GM12878 (cell line): ENCODE measurements around the gene ORAI1. TPM values are rescaled to one million over a fixed set of nuclear protein-coding genes. Genes with fewer than 3 reads are reported as not detected.

ENCODE experiments used
- ATAC-seq: fragments of 200-7000 bp; cut with Tn5 transposase; 3 replicates; pipeline ENCODE4 v1.9.1; 2020; ENCODE audit warnings: mild to moderate bottlenecking, moderate library complexity
- BruUV-seq: library from RNA; stranded (reverse); fragments of 400-500 nt; replicated peaks from 2 replicates; lab custom pipeline; 2021; lab: Mats Ljungman, UMichigan
- CTCF ChIA-PET: fragments of 300-600 bp; sonication (Branson Sonifier 250); formaldehyde crosslinking; extraction: SDS; loops from one replicate; lab custom pipeline; 2021; ENCODE audit warnings: inconsistent platforms; lab: Yijun Ruan, JAX
- POLR2A ChIA-PET: fragments of 350-600 bp; formaldehyde crosslinking; extraction: SDS; loops from one replicate; lab custom pipeline; 2021; ENCODE audit warnings: inconsistent platforms; lab: Charles Lee
- RAD21 ChIA-PET: fragments of 300-600 bp; sonication (Branson Sonifier 250); formaldehyde crosslinking; loops from one replicate; lab custom pipeline; 2023; ENCODE audit warnings: antibody characterized with exemption; ENCODE audit not compliant: unreplicated experiment; lab: Charles Lee
- SMC1A ChIA-PET: fragments of 300-600 bp; sonication (Branson Sonifier 250); formaldehyde crosslinking; loops from one replicate; lab custom pipeline; 2023; ENCODE audit not compliant: unreplicated experiment, uncharacterized antibody; lab: Charles Lee
- DNase-seq: peaks from one replicate; pipeline ENCODE4 v3.0.0-alpha.2; 2011; ENCODE audit warnings: low read depth, low spot score
- FAIRE-seq: peaks from 3 replicates; lab custom pipeline; 2011; peaks lifted over from hg19 to GRCh38; lab: Jason Lieb, UNC
- H2AFZ ChIP-seq: 2 replicates; pipeline ENCODE4 v1.6.0; 2011; ENCODE audit warnings: low read depth, low read length, control low read depth; ENCODE audit not compliant: control insufficient read depth
- H3K27ac ChIP-seq: 2 replicates; pipeline ENCODE4 v1.5.1; 2011; ENCODE audit warnings: control low read depth; ENCODE audit not compliant: control insufficient read depth, insufficient read depth
- H3K27me3 ChIP-seq, 2 experiments: replicated peaks in 1 of 2; 2 replicates each; pipeline versions ENCODE4 v1.6.0 to v1.6.1; 2011; ENCODE audit warnings: low read length in 1 of 2; ENCODE audit not compliant: control insufficient read depth in 2 of 2, insufficient read depth in 2 of 2
- H3K36me3 ChIP-seq, 2 experiments: 2 replicates each; pipeline ENCODE4 v1.5.1; 2011; ENCODE audit warnings: low read length in 1 of 2; ENCODE audit not compliant: control insufficient read depth in 2 of 2, insufficient read depth in 2 of 2
- H3K4me1 ChIP-seq: 2 replicates; pipeline ENCODE4 v1.6.1; 2011; ENCODE audit warnings: mild to moderate bottlenecking, low read length, moderate library complexity, mixed read lengths; ENCODE audit not compliant: control insufficient read depth, insufficient read depth
- H3K4me2 ChIP-seq: 2 replicates; pipeline ENCODE4 v1.6.0; 2011; ENCODE audit warnings: control low read depth; ENCODE audit not compliant: control insufficient read depth, insufficient read depth
- H3K4me3 ChIP-seq: fragments of 200-600 bp; sonication (generic); 2 replicates; pipeline ENCODE4 v1.5.1; 2016
- H3K79me2 ChIP-seq: 2 replicates; pipeline ENCODE4 v1.6.0; 2011; ENCODE audit warnings: low read length; ENCODE audit not compliant: control insufficient read depth, insufficient read depth
- H3K9ac ChIP-seq: 2 replicates; pipeline ENCODE4 v1.8.0; 2011; ENCODE audit warnings: low read length, control low read depth, mixed read lengths; ENCODE audit not compliant: control insufficient read depth, insufficient read depth
- H3K9me3 ChIP-seq: replicated peaks from 3 replicates; pipeline ENCODE4 v1.5.1; 2011; ENCODE audit warnings: mild to moderate bottlenecking, low read length; ENCODE audit not compliant: control insufficient read depth, insufficient read depth
- H4K20me1 ChIP-seq: 2 replicates; pipeline ENCODE4 v1.6.0; 2011; ENCODE audit not compliant: control insufficient read depth, insufficient read depth
- ATF7 ChIP-seq: fragments of 450-650 bp; IDR thresholded peaks from 2 replicates; pipeline ENCODE4 v1.6.1; 2016; ENCODE audit warnings: low read depth, mild to moderate bottlenecking
- E2F4 ChIP-seq: IDR thresholded peaks from 2 replicates; pipeline ENCODE4 v1.6.1; 2012; ENCODE audit warnings: low read depth, low read length, improper control_type of control experiment
- ESRRA ChIP-seq: IDR thresholded peaks from 2 replicates; pipeline ENCODE4 v1.6.1; 2012; ENCODE audit warnings: mild to moderate bottlenecking, low read length, improper control_type of control experiment
- FOXM1 ChIP-seq: IDR thresholded peaks from 2 replicates; pipeline ENCODE4 v1.6.1; 2012; ENCODE audit warnings: low read depth, mild to moderate bottlenecking, inconsistent platforms, low read length, moderate library complexity
- IKZF1 ChIP-seq: fragments of 450-650 bp; conservative IDR thresholded peaks from 2 replicates; pipeline ENCODE4 v1.6.1; 2017; ENCODE audit warnings: antibody characterized with exemption, mild to moderate bottlenecking
- JUND ChIP-seq: IDR thresholded peaks from 2 replicates; pipeline ENCODE4 v1.6.1; 2012; ENCODE audit warnings: low read depth, mild to moderate bottlenecking, low read length, improper control_type of control experiment, moderate library complexity
- RELA ChIP-seq: fragments of 450-650 bp; IDR thresholded peaks from 2 replicates; pipeline ENCODE4 v1.8.0; 2014; ENCODE audit warnings: borderline replicate concordance; ENCODE audit not compliant: partially characterized antibody
- RFX5 ChIP-seq: IDR thresholded peaks from 2 replicates; pipeline ENCODE4 v1.6.1; 2011; ENCODE audit warnings: low read depth, low read length, improper control_type of control experiment
- RUNX3 ChIP-seq: IDR thresholded peaks from 2 replicates; pipeline ENCODE4 v1.6.1; 2012; ENCODE audit warnings: low read length, inconsistent platforms
- SREBF1 ChIP-seq: IDR thresholded peaks from 2 replicates; pipeline ENCODE4 v1.6.1; 2012; ENCODE audit warnings: mild to moderate bottlenecking, low read length
- SUZ12 ChIP-seq: fragments of 200-600 bp; sonication (generic); IDR thresholded peaks from one replicate; pipeline ENCODE4 v1.6.1; 2018; ENCODE audit warnings: antibody characterized with exemption, mild to moderate bottlenecking; ENCODE audit not compliant: unreplicated experiment
- TBL1XR1 ChIP-seq: IDR thresholded peaks from 2 replicates; pipeline ENCODE4 v1.6.1; 2012; ENCODE audit warnings: low read depth, low read length, improper control_type of control experiment
- TCF7 ChIP-seq: IDR thresholded peaks from 2 replicates; pipeline ENCODE4 v1.6.1; 2014; ENCODE audit warnings: antibody characterized with exemption, borderline replicate concordance
- YBX1 ChIP-seq: fragments of 450-650 bp; IDR thresholded peaks from 2 replicates; pipeline ENCODE4 v1.6.1; 2016; ENCODE audit warnings: antibody characterized with exemption
- ZNF622 ChIP-seq: fragments of 450-650 bp; IDR thresholded peaks from 2 replicates; pipeline ENCODE4 v1.6.1; 2017; ENCODE audit warnings: mild to moderate bottlenecking, inconsistent platforms
- ZZZ3 ChIP-seq: IDR thresholded peaks from 2 replicates; pipeline ENCODE4 v1.6.1; 2011; ENCODE audit warnings: low read depth; ENCODE audit not compliant: control insufficient read depth, insufficient read length
- WGBS: methylation state at CpG from one replicate; pipeline ENCODE4 v1.1.6; 2016; ENCODE audit warnings: low lambda C conversion rate; ENCODE audit not compliant: insufficient replicate concordance, insufficient coverage; ENCODE audit errors: missing lambda C conversion rate; 5-methylcytosine and 5-hydroxymethylcytosine counted together
- in situ Hi-C: fragments of 300-500 bp; cut with MboI; formaldehyde crosslinking; loops from 9 replicates; pipeline ENCODE4 v1.14.3; 2018; ENCODE audit warnings: mixed read lengths
- intact Hi-C: fragments of 100-400 bp; cut with micrococcal nuclease; formaldehyde crosslinking; loops from one replicate; pipeline ENCODE4 v1.14.2; 2022; ENCODE audit not compliant: unreplicated experiment
- polyA plus RNA-seq, 11 experiments: library from polyadenylated mRNA; depleted of rRNA in 4 of 11; unstranded in 6 of 11; stranded (reverse) in 5 of 11; fragments of >200 nt; fragmentation: Nextera tagmentation in 4 of 11; fragmentation: Illumina TruSeq in 1 of 11; extraction: Ambion mirVana in 4 of 11; extraction: Trizol in 1 of 11; gene quantifications; 1 replicate in 1 of 11; 2 replicates in 10 of 11; pipeline versions ENCODE4 v1.2.1 to v1.2.3, GENCODE V29; 2011 to 2016; ENCODE audit warnings: inconsistent platforms in 2 of 11, missing spikeins in 2 of 11, low read depth in 1 of 11
- total RNA-seq, 4 experiments: library from RNA; depleted of rRNA in 3 of 4; stranded (reverse); fragments of >200 nt in 3 of 4; fragmentation: Illumina TruSeq in 1 of 4; extraction: Trizol in 1 of 4; gene quantifications; 2 replicates each; pipeline versions ENCODE4 v1.2.1 to v1.2.3, GENCODE V29; 2013 to 2021

Gene ORAI1
- total and polyA plus RNA-seq, 10 of the 15 experiments (the other 5 are each of a cell fraction or from before 2014, with no cell fraction given) = 5.5 to 33.1 (median 11.8) TPM

- CTCF ChIA-PET = interaction anchor here (1.0 to 1.5 kb wide), 4 partner anchors 9 to 23 kb away, joined by 3 to 4 read pairs (median 3); no protein-coding TSS in a partner anchor
- no peaks in the 10 kb centered on the region for H3K36me3 ChIP-seq
- H3K79me2 ChIP-seq = no peaks in the 10 kb centered on the region
- H3K4me3 ChIP-seq = no peak overlapping the region
- no peaks in the 10 kb centered on the region for H3K27me3 ChIP-seq
- POLR2A ChIA-PET = interaction anchor here (1.5 to 2.5 kb wide), 2 partner anchors 10 to 23 kb away, joined by 4 to 10 read pairs; partner anchors contain the start of gene ORAI1
- DNase-seq (no peak), FAIRE-seq (no peak), ATAC-seq (peak; percentile 52; the same call in 2 of the 3 replicates)
- RAD21 ChIA-PET = no interaction called here
- no peaks in the 10 kb centered on the region for H3K9me3 ChIP-seq
- no peak overlapping the region for H3K9ac ChIP-seq
- WGBS = 94% methylated on average over 7 of the region's 8 CpGs
- H3K4me2 ChIP-seq = no peak overlapping the region
- no peak for TF ChIP-seq ZNF622
- peak; percentile 42; the same call in 1 of the 2 replicates for TF ChIP-seq RUNX3
- no peak for TF ChIP-seq SREBF1
- TF ChIP-seq RELA = no peak
- no peak for TF ChIP-seq JUND
- TF ChIP-seq SUZ12 = no peak
- TF ChIP-seq YBX1 = no peak
- intact Hi-C loops = no loop called here
- H3K27ac ChIP-seq = no peak overlapping the region
- H2AFZ ChIP-seq = no peak overlapping the region
- H4K20me1 ChIP-seq = no peaks in the 10 kb centered on the region
- H3K4me1 ChIP-seq = no peaks in the 10 kb centered on the region
- BruUV-seq = no TSS peak
- SMC1A ChIA-PET = interaction anchor here (0.9 kb wide), 1 partner anchor 21 kb away, joined by 3 read pairs; no protein-coding TSS in a partner anchor
- in situ Hi-C loops = no loop called here
These were observed 23.6 kb downstream of the ORAI1 start for GRCh38 chr12:121649819-121650353.

GRCh38 chr12:121651320-121651719, 25.0 kb downstream of the ORAI1 start:
- in situ Hi-C loops = no loop called here
- Histone ChIP-seq H3K4me1 (no peaks in the 10 kb centered on the region), H3K9ac (no peak overlapping the region), H3K9me3 (no peaks in the 10 kb centered on the region), H3K27me3 (no peaks in the 10 kb centered on the region), H2AFZ (no peak overlapping the region), H4K20me1 (no peaks in the 10 kb centered on the region), H3K27ac (no peak overlapping the region), H3K4me2 (no peak overlapping the region), H3K4me3 (no peak overlapping the region), H3K79me2 (no peaks in the 10 kb centered on the region), H3K36me3 (no peaks in the 10 kb centered on the region)
- FAIRE-seq = no peak
- SMC1A ChIA-PET = interaction anchor here (1.0 to 1.7 kb wide), 2 partner anchors 9 to 13 kb away, joined by 4 to 8 read pairs; no protein-coding TSS in a partner anchor
- no peak for ATAC-seq
- CTCF ChIA-PET = interaction anchor here (0.6 to 1.5 kb wide), 3 partner anchors 10 to 171 kb away, joined by 3 to 4 read pairs (median 3); no protein-coding TSS in a partner anchor
- intact Hi-C loops = no loop called here
- DNase-seq = no peak
- no TSS peak for BruUV-seq
- WGBS = 80% methylated on average over 8 of the region's 8 CpGs
- RAD21 ChIA-PET = interaction anchor here (0.6 kb wide), 1 partner anchor 30 kb away, joined by 3 read pairs; no protein-coding TSS in a partner anchor
- POLR2A ChIA-PET = interaction anchor here (0.9 to 2.5 kb wide), 3 partner anchors 12 to 24 kb away, joined by 4 to 10 read pairs (median 4); partner anchors contain the start of gene ORAI1
- TF ChIP-seq RFX5 (no peak), IKZF1 (no peak), ATF7 (no peak), ZZZ3 (no peak), ESRRA (no peak), E2F4 (no peak), TCF7 (no peak), FOXM1 (no peak), TBL1XR1 (no peak)
- TF ChIP-seq, all 136 proteins: peak for 0
